OCI-LY1 (cell line): ENCODE results near the gene KCNIP2.

Source experiments
- H2AFZ ChIP-seq: fragments of 200-600 bp; sonication (generic), shearing (Covaris generic); 2 replicates; pipeline ENCODE4 v1.6.0; 2014; ENCODE audit warnings: antibody characterized with exemption, mild to moderate bottlenecking, low read length
- H3F3A ChIP-seq: fragments of 200-600 bp; sonication (generic), shearing (Covaris generic); 2 replicates; pipeline ENCODE4 v1.6.0; 2014; ENCODE audit warnings: mild to moderate bottlenecking, antibody characterized with exemption, low read length, moderate library complexity; ENCODE audit not compliant: insufficient read depth
- H3K27ac ChIP-seq: fragments of 200-600 bp; sonication (generic); 2 replicates; pipeline ENCODE4 v1.5.1; 2014; ENCODE audit warnings: low read length, mixed run types, mild to moderate bottlenecking, low read depth; ENCODE audit not compliant: poor library complexity, severe bottlenecking
- H3K27me3 ChIP-seq: fragments of 200-600 bp; sonication (generic); 2 replicates; pipeline ENCODE4 v1.6.0; 2014; ENCODE audit warnings: antibody characterized with exemption, mild to moderate bottlenecking, low read length, moderate library complexity; ENCODE audit not compliant: insufficient read depth
- H3K36me3 ChIP-seq: fragments of 200-600 bp; sonication (generic); 2 replicates; pipeline ENCODE4 v1.6.1; 2014; ENCODE audit warnings: mild to moderate bottlenecking, antibody characterized with exemption, low read length, moderate library complexity, mixed read lengths; ENCODE audit not compliant: insufficient read depth
- H3K4me1 ChIP-seq: fragments of 200-600 bp; sonication (generic); 2 replicates; pipeline ENCODE4 v1.5.1; 2014; ENCODE audit warnings: mild to moderate bottlenecking, low read length, moderate library complexity; ENCODE audit not compliant: insufficient read depth, severe bottlenecking
- H3K4me2 ChIP-seq: fragments of 200-600 bp; sonication (generic), shearing (Covaris generic); 2 replicates; pipeline ENCODE4 v1.6.1; 2014; ENCODE audit warnings: low read length
- H3K4me3 ChIP-seq: fragments of 200-600 bp; sonication (generic); 2 replicates; pipeline ENCODE4 v1.5.1; 2014; ENCODE audit warnings: low read length, low read depth, mild to moderate bottlenecking, mixed read lengths; ENCODE audit not compliant: poor library complexity, severe bottlenecking
- H3K79me2 ChIP-seq: fragments of 200-600 bp; shearing (Covaris generic); 2 replicates; pipeline ENCODE4 v1.6.1; 2016; ENCODE audit warnings: mixed run types, low read length, mixed read lengths; ENCODE audit not compliant: insufficient read depth
- H3K9ac ChIP-seq: fragments of 200-600 bp; sonication (generic), shearing (Covaris generic); 2 replicates; pipeline ENCODE4 v1.6.1; 2014; ENCODE audit warnings: mild to moderate bottlenecking, low read length, mixed read lengths
- H3K9me2 ChIP-seq: fragments of 200-600 bp; sonication (generic), shearing (Covaris generic); 2 replicates; pipeline ENCODE4 v1.6.1; 2014; ENCODE audit warnings: low read depth, mild to moderate bottlenecking, low read length, mixed read lengths
- H3K9me3 ChIP-seq: fragments of 200-600 bp; shearing (Covaris generic); 2 replicates; pipeline ENCODE4 v1.6.1; 2014; ENCODE audit warnings: low read length, mixed read lengths
- H4K20me1 ChIP-seq: fragments of 200-600 bp; sonication (generic), shearing (Covaris generic); 2 replicates; pipeline ENCODE4 v1.6.0; 2016; ENCODE audit warnings: mild to moderate bottlenecking, low read length; ENCODE audit not compliant: insufficient read depth
- CTCF ChIP-seq: fragments of 200-600 bp; sonication (generic), shearing (Covaris generic); IDR thresholded peaks from 2 replicates; pipeline ENCODE4 v1.5.1; 2017; ENCODE audit warnings: mild to moderate bottlenecking, antibody characterized with exemption, low read length, moderate library complexity, mixed read lengths
- EZH2 ChIP-seq: fragments of 200-600 bp; sonication (generic), shearing (Covaris generic); IDR thresholded peaks from 2 replicates; pipeline ENCODE4 v1.8.0; 2017; ENCODE audit warnings: borderline replicate concordance, mixed run types, mild to moderate bottlenecking, antibody characterized with exemption, low read length, moderate library complexity, mixed read lengths

The KCNIP2 gene

GRCh38 chr10:101838416-101838970, 5.1 kb downstream of the KCNIP2 start:
- Histone ChIP-seq H3K4me3 (no peak overlapping the region), H3K27me3 (no peaks in the 10 kb centered on the region), H3K79me2 (no peaks in the 10 kb centered on the region), H3K9me3 (no peaks in the 10 kb centered on the region), H3K4me2 (no peak overlapping the region), H3K36me3 (no peaks in the 10 kb centered on the region), H2AFZ (no peak overlapping the region), H4K20me1 (no peaks in the 10 kb centered on the region), H3F3A (no peaks in the 10 kb centered on the region), H3K9me2 (no peaks in the 10 kb centered on the region), H3K9ac (no peak overlapping the region), H3K27ac (no peak overlapping the region), H3K4me1 (peaks cover 21% of the 10 kb centered on the region)
- TF ChIP-seq EZH2: no peak
- TF ChIP-seq CTCF: no peak

- H3F3A ChIP-seq: no peaks in the 10 kb centered on the region
- H4K20me1 ChIP-seq: no peaks in the 10 kb centered on the region
- no peaks in the 10 kb centered on the region for H3K9me2 ChIP-seq
- H3K9me3 ChIP-seq: no peaks in the 10 kb centered on the region
- H3K4me3 ChIP-seq: no peak overlapping the region
- no peaks in the 10 kb centered on the region for H3K36me3 ChIP-seq
- H3K4me1 ChIP-seq: peaks cover 15% of the 10 kb centered on the region
- H3K27me3 ChIP-seq: no peaks in the 10 kb centered on the region
- H3K79me2 ChIP-seq: no peaks in the 10 kb centered on the region
- H3K27ac ChIP-seq: no peak overlapping the region
- H2AFZ ChIP-seq: no peak overlapping the region
- no peak overlapping the region for H3K9ac ChIP-seq
- TF ChIP-seq EZH2: no peak
- TF ChIP-seq CTCF: no peak
- no peak overlapping the region for H3K4me2 ChIP-seq
These were observed 5.9 kb downstream of the KCNIP2 start for GRCh38 chr10:101837748-101838147.

- H3K27me3 ChIP-seq: no peaks in the 10 kb centered on the region
- H3K27ac ChIP-seq: no peak overlapping the region
- H3K9me2 ChIP-seq: no peaks in the 10 kb centered on the region
- H3K36me3 ChIP-seq: no peaks in the 10 kb centered on the region
- TF ChIP-seq CTCF (no peak), EZH2 (no peak)
- peaks cover 18% of the 10 kb centered on the region for H3K4me1 ChIP-seq
- H3K4me2 ChIP-seq: no peak overlapping the region
- H4K20me1 ChIP-seq: no peaks in the 10 kb centered on the region
- no peaks in the 10 kb centered on the region for H3K79me2 ChIP-seq
- no peak overlapping the region for H3K9ac ChIP-seq
- H3K4me3 ChIP-seq: no peak overlapping the region
- no peak overlapping the region for H2AFZ ChIP-seq
- H3K9me3 ChIP-seq: no peaks in the 10 kb centered on the region
- no peaks in the 10 kb centered on the region for H3F3A ChIP-seq
These were observed 8.2 kb downstream of the KCNIP2 start for GRCh38 chr10:101835362-101835761.
